Activated naive CD4-positive, alpha-beta T cell treated with Interleukin-2 at 50 U/mL for 16 hours (primary cell): ENCODE data around the gene PARP8.
"Not testable (repeated sequence)": the region's sequence is repeated elsewhere in the genome, so short reads cannot be mapped to it uniquely, and the experiment has no call there.

ENCODE experiments used
- DNase-seq: peaks from one replicate; pipeline ENCODE4 v3.0.0-alpha.2; 2020

The PARP8 gene

GRCh38 chr5:50794812-50795211 lies 128.4 kb downstream of the PARP8 start:
- no peak for DNase-seq

DNA sequence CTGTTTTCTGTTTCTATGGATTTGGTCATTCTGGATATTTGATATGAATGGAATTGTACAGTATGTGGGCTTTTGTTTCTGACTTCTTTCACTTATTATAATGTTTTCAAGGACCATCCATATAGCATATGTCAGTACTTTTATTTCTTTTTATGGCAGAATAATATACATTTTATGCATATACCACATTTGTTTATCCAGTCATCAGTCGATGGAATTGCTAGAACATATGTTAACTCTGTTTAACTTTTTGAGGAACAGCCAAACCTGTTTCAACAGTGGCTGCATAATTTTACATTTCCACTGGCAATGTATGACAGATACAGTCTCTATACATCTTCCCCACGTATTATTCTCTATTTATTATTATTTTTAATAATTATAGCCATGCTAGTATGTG lies 131.6 kb downstream of the PARP8 start:
- no peak for DNase-seq

DNA sequence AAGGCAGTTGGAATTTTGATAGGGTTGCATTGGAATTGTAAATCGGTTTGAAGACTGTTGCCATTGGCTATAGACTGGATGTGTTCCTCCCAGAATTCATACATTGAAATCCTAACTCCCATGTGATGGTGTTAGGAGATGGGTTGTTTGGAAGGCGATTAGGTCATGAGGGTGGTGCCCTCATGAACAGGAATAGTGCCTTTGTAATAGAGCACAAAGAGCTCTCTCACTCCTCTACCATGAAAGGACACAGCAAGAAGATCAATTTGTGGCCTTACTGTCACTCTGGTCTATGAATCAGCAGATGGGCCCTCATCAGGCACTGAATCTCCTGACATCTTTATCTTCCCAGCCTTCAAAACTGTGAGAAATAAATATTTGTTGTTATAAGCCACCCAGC lies 133.2 kb downstream of the PARP8 start:
- DNase-seq = no peak

DNA sequence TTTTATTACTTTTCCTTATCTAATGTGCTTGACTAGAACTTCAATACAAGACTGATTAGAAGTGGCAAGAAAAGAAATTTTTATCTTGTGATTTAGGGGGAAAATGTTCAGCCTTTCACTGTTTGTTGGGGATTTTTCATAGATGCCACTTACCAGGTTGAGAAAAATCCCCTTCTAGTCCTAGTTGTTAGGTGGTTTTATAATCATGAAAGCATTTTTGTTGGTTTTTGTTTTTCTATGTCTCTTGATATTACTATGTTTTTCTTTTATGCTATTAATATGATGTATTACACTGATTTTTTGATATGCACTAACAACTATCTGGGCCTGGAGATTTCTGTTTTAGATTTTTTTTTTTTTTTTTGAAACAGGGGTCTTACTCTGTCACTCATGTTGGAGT lies 134.0 kb downstream of the PARP8 start:
- DNase-seq = no peak

- DNase-seq = no peak
These were observed 141.2 kb downstream of the PARP8 start for GRCh38 chr5:50807661-50808060.

- DNase-seq = no peak
These were observed 142.0 kb downstream of the PARP8 start for GRCh38 chr5:50808406-50808805.

- DNase-seq = not testable (repeated sequence)
These were observed 145.3 kb downstream of the PARP8 start for GRCh38 chr5:50811746-50812145.

DNA sequence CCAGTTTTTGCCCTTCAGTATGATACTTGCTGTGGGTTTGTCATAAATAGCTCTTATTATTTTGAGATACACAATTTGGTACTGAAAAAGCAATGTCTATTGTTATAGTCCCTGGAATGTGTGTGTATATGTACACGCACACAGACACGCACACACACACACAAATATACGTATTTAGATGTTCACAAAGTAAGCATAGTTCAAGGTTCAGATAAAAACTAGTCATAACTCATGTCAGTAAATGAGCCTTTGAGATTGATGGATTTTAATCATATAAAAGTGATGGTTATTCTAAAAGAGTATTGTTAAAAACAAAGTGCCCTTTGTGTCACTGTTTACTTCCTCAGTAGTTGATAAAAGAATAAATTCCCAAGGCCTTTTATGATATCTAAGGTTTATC lies 147.3 kb downstream of the PARP8 start:
- no peak for DNase-seq

- no peak for DNase-seq
These were observed 148.1 kb downstream of the PARP8 start for GRCh38 chr5:50814556-50814955.

- DNase-seq = no peak
These were observed 155.6 kb downstream of the PARP8 start for GRCh38 chr5:50822046-50822445.

DNA sequence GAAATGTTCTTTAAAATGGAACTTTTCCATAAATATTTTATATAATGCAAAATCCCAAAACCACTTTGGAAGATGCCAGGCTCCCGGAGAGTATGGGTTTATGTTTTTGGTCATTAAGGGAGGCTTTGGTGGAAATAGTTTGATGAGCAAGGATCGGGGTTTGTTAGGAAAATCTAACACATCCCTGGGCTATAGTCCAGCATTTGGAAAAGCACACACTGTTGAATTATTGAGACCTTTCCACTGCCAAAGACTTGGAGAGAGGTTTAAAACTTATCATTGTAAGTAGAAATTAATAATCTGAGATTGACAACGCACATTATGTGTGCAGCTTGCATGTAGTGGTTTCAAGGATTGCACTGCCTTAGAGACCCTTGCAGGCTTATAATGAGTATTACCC lies 156.3 kb downstream of the PARP8 start:
- no peak for DNase-seq

DNA sequence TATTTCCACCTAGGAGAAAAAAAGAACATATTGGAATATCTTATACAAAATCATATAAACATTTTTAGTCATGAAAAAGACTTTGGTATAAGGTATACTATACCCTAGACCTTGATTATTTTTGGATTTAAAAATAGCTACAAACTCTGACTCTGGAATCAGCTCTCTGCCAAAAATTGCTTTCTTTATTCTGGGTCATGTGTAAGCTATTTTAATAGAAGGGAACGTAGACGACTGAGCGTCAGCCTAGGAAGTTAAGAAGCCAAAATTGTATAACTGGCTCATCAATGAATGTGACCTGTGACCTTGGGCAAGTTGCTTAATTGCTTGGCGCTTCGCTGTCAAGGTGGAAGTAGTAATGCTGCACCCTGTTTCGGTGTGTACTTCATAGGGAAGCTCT lies 157.1 kb downstream of the PARP8 start:
- no peak for DNase-seq

DNA sequence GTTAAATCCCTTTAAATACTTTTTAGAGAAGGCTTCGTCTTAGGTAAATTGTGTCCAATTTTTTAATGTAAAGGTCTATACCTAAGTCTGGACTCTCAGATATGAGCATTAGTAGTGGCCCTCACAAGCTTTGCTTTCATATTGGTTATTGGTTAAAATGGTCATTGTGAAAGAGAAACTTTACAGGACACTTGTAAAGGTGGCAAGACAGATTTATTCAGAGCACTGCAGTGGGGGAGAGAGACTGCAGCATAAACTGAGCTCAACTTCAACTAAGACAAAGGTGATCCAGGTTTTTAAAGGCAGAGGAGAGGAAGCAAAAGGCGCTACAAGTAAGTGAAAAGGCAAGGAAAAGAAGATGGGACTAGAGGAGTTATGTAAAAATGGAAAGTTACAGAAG lies 157.7 kb downstream of the PARP8 start:
- no peak for DNase-seq

GRCh38 chr5:50827516-50828247 lies 161.2 kb downstream of the PARP8 start:
- no peak for DNase-seq

- no peak for DNase-seq
These were observed 162.6 kb downstream of the PARP8 start for GRCh38 chr5:50829023-50829422.

- no peak for DNase-seq
These were observed 166.3 kb downstream of the PARP8 start for GRCh38 chr5:50832657-50833284.

DNA sequence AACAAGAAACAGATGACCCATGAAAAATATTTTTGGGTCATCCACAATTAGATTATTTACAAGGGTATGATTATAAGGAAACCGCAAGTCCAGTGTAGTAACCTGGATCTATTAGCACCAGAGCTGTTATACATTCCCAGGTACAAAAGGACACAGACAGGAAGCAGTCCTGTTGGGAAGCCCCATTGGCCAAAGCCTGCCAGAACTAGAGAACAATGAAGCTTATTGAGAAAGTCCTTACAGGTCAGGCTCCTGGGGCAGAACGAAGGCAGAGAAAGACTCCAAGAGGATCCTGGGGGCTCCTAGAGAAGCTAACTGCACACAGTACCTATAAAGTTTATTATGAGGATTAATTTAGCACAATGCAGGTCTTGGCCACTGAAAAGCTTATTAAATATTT lies 169.9 kb downstream of the PARP8 start:
- no peak for DNase-seq

DNA sequence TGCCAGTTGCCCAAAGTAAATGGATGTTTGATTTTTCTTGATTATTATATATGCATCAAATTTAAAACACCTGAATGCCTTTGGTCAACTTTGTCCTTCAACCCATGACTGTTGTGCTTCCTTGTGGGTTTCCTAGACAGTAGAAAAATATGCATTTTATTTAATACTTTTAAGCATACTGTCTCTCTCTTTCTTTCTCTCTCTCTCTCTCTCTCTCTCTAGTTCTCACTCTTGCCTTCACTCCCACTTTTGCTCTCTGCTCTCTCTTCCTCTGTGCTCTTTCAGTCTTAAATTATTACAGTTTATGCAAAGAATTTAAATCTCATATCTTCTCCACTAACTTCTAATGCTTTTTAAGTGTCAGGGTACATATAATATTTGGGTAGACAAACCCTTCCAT lies 173.0 kb downstream of the PARP8 start:
- DNase-seq = no peak

DNA sequence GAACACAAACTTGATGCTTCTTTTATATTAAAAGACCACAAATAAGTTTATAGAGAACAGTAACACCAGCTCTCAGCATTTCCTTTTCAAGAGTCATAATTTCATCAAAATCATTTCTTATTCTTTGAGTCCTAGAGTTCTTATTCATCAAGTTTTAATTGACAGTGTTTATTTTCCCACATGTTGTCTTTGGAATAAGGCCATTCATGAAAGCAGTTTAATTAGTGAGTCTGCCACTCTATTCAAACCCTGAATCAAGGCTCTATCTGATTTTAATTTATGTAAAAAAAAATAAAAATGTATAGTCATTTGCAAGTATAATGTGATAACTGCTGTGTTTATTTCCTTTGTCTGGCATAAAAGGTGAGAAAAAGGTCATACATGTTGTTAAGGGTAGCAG lies 176.7 kb downstream of the PARP8 start:
- no peak for DNase-seq

DNA sequence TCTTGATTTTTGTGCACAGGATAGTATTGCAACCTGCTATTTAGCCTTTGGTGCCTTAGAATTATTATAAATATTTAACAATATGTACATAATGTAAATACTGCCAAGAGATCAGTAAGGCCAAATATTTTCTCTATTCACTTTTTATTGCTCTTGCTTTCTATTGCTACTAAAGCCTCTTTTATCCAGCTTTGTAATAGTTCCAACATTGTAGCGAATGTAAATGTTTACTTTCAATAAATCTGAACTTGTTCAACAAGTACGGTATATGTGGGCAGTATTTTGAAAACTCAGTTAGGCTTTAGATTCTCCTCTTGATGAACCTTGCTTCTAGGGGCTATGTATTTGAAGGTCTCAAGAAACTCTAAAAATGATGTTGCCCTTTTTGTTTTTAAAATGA lies 179.8 kb downstream of the PARP8 start:
- no peak for DNase-seq

DNA sequence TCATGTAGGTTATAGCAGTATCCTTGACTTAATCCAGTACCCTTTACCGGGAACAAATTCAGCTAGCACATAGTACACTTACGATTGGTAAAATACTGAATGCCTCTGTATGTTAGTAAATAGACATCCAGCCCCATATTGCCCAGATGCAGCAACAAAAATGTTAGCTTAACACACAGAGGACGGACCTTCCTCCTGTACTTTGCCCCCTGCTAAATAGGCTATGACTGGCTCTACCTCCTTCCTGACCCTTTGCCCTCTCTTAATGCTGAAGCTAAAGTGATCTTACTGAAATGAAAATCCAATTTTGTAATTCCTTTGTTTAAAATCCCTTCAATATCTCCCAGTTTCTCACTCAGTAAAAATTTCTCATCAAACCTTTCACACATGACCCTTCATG lies 183.1 kb downstream of the PARP8 start:
- no peak for DNase-seq

DNA sequence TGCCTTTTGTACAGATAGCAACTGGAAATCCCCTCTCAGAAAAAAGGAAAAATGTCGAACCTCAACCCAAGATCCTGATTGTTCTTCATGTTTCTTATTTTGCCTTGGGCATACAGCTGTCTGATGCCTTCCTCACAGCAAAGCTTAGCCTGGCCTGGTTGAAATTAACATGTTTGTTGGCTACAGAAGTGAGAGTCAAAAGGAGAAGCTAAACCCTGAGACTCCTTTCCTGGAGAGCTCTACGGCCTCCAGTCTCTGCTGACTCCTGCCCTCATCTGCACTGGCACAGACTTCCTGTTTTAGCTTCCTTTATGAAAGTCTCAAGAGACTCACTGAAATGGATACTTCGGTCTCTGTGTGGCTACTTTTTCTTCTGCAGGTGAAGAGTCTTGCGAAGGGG lies 186.7 kb downstream of the PARP8 start:
- no peak for DNase-seq

GRCh38 chr5:50854082-50854481 lies 187.6 kb downstream of the PARP8 start:
- no peak for DNase-seq

GRCh38 chr5:50855001-50855400 lies 188.6 kb downstream of the PARP8 start:
- DNase-seq = no peak
